HG03175 (cell line): Measurements from ENCODE around the gene LILRB2.
"Not testable (repeated sequence)": the region's sequence is repeated elsewhere in the genome, so short reads cannot be mapped to it uniquely, and the experiment has no call there.

Experiments used
- ATAC-seq: cut with Tn5 transposase; IDR thresholded peaks from one replicate; pipeline ENCODE4 v1.9.1; 2021; ENCODE audit warnings: mild to moderate bottlenecking, moderate library complexity; ENCODE audit not compliant: unreplicated experiment

Gene LILRB2

GRCh38 chr19:54243809-54244208 lies 37.1 kb downstream of the LILRB2 start:
- ATAC-seq = not testable (repeated sequence)

GRCh38 chr19:54242646-54243045 lies 38.3 kb downstream of the LILRB2 start, which contains the start of gene LILRA6:
LILRA6 (minus strand) TSS chr19:54242790.
- not testable (repeated sequence) for ATAC-seq

DNA sequence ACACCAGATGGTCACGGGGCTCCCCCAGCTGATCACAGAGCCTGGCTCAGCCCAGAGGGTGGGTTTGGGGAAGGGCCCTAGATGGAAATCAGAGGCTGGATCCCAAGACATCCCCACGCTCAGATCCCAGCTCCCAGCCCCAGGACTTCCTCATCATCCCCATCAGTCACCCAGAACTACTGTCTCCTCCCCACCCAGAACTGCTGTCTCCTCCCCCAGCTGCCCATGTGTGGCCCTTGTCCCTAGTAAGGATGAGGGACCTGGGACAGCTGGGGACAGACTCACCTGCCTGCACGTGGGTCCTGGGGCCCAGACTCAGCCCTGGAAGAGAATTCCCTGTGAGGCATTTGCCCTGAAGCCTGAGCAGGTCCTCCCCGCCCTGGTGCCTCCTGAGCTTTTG lies 38.7 kb downstream of the LILRB2 start:
- ATAC-seq = not testable (repeated sequence)

DNA sequence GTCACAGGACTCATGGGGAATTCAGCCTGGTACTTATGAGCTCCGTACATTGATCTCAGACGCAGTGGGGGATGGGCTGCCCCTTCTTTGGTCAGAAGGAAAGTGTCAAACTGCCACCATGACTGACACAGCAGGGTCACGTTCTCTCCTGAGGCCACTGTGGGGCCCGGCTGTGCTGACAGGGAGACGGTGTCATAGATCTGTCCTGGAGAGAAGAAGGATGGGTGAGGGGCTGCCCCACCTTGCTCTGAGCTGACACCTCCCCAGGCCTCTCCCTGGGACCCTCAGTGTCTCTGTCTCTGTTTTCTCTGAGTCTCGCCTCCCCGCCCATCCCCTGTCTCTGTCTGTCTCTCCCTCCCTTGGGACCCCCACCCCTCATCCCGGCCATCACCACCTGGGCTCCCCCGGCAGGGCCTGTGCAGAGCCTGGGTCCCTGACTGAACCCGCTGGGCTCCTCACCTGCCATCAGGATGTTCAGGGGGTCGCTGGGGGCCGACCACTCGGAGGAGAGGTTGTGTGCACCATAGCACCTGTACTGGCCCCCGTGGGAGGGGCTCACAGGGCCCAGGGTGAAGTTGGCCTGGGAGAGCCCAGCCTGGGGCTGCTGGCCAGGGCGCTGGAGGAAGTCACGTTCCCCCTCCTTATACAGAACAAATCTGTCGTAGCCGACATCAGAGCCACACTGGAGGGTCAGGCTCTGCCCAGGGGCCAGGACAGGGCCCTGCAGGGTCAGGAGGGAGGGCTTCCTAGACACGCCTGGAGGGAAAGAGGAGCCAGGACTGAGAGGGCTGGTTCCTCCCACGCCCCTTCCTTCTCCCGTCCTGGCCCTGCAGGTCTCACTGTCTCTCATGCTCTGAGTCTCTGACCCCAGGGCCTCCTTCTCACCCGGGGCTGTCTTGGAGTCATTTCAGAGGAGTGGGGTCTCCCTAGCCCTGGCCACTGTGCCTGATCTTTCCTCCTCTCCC lies 40.3 kb downstream of the LILRB2 start:
- not testable (repeated sequence) for ATAC-seq

DNA sequence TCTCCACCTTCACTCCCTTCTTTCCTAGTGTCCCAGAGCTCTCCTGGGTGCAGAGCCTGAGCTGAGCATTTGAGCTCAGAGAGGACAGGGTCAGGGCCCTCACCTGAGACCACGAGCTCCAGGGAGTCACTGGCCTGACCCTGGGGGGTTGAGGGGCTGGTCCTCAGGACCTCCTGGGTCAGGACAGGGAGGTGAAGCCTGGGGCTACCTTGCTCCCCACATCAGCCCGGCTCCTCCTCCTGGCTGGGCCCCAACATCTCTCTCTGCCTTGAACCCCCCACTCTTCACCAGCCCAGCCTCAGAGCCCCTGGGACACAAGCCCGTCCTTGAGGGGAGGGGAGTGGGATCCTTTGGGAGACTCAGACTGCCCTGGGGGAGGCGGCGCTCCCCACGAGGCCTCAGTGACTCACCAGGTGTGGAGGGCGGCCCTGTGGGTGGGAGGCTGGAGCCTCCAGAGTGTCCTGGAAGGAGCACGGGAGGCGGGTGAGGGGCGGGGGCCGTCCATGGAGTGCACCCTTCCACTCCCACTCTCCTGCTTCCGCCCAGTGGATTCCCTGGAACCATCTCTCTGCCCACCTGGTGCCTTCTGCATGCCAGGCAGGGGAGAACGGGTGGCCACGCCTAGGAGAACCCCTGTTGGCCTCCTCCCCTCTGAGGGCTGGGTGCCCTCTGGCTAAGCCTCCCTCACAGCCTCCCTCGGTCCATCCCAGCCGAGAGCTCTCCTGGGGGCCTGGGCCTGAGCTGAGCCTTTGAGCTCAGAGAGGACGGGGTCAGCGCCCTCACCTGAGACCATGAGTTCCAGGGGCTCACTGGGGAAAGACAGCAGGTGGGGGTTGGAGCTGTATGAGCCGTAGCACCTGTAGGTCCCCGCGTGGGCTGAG lies 41.2 kb downstream of the LILRB2 start:
- ATAC-seq = not testable (repeated sequence)

GRCh38 chr19:54233941-54234340 lies 47.0 kb downstream of the LILRB2 start:
- no peak for ATAC-seq

DNA sequence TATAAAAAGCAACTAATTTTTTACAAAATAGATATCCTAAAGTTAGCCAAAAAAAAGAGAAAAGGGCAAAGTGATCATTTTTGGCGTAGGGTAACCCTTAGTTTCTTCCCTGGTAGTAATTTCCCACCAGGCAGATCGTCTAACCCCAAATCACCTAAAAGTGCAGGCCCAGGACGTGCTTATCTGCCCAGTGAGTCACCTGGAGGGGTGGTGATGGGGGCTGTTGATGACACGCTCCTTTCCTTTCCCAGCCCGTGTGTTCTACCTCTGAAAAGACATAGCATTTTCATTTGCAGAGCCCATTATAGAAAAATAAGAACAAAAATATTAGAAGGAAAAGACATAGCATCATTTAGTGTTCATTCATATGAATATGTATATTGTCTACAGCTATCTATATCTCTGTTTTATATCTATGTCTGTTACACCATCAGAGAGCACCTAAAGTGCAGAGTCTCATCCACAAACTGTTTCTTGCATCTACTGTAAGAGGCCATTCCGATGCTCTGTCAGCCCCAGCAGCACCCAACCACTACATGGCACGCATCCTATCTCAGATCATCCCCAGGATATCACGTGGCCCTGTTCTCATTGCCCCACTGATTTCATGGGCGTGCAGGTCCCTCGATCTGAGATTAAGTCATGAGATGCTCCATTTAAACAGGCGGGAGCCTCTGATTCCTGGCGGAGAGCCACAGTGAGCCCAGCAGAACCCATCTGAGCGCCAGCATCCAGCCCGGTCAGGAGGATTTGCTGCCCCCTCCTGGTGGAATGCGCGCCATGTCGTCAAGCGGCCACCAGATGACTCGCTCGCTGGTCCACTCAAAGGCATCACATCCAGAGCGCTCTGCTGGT lies 49.6 kb downstream of the LILRB2 start:
- ATAC-seq = no peak

DNA sequence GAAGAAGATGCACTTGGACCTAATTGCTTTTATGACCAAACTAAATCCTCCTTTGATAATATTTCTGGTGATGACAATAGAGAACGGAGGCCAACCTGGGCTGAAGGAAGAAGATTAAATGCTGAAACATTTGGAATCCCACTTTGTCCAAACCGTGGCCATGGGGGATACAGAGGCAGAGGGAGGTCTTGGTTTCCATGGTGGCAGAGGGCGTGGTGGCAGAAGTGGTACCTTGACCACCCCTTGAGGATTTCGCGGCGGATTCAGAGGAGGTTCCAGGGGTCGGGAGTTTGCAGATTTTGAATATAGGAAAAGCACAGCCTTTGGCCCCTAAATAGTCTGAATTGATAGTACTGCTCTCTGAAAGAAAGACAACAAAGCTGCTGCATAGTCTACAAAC lies 50.9 kb downstream of the LILRB2 start:
- ATAC-seq = no peak

GRCh38 chr19:54229146-54229545 lies 51.8 kb downstream of the LILRB2 start:
- ATAC-seq = no peak

DNA sequence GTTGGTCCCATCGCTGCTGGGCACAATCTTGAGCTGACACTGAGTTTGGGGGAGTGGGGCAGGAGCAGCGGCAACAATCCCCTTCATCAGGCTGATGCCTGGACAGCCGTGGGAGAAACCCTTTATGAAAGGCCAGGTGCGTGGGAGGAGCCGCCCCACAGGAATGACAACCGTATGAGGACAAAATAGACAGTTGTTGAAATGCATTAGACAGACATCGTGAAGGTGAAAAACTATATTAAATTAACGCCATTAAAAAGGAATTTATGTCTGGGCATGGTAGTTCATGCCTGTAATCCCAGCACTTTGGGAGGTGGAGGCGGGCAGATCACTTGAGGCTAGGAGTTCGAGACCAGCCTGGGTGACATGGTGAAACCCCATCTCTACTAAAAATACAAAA lies 56.3 kb downstream of the LILRB2 start:
- ATAC-seq = not testable (repeated sequence)

GRCh38 chr19:54223937-54224281 lies 57.0 kb downstream of the LILRB2 start:
- not testable (repeated sequence) for ATAC-seq
